ENCODE data around the gene ZNF524.

DNA sequence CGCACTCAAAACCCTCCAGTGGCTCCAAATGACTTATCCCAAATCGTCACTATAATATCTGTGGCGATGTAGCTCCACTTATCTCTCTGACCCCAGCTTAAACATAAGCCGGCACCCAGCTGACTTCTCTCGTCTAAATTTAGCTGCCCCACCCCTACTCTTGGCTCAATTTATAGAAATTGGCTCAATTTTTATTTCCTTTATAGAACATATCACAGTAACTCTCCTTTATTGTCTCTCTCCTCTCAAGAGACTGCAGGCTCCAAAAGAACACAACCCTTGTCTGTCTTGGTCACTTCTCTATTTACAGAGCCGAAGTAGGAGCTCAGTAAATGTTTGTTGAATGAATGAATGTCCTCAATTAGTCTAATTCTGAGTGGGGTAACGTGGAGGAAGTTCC lies 23.5 kb downstream of the ZNF524 start:
- TF ChIP-seq, protein P1, sequence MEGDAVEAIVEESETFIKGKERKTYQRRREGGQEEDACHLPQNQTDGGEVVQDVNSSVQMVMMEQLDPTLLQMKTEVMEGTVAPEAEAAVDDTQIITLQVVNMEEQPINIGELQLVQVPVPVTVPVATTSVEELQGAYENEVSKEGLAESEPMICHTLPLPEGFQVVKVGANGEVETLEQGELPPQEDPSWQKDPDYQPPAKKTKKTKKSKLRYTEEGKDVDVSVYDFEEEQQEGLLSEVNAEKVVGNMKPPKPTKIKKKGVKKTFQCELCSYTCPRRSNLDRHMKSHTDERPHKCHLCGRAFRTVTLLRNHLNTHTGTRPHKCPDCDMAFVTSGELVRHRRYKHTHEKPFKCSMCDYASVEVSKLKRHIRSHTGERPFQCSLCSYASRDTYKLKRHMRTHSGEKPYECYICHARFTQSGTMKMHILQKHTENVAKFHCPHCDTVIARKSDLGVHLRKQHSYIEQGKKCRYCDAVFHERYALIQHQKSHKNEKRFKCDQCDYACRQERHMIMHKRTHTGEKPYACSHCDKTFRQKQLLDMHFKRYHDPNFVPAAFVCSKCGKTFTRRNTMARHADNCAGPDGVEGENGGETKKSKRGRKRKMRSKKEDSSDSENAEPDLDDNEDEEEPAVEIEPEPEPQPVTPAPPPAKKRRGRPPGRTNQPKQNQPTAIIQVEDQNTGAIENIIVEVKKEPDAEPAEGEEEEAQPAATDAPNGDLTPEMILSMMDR (IDR thresholded peaks at IDR 0.05): no peak
- TF ChIP-seq POLR2A (IDR thresholded peaks at IDR 0.05): no peak
